HG02852 (cell line): Measurements from ENCODE around the gene NET1.
"Not testable (repeated sequence)": the region's sequence is repeated elsewhere in the genome, so short reads cannot be mapped to it uniquely, and the experiment has no call there.

Experiments
- ATAC-seq: cut with Tn5 transposase; IDR thresholded peaks from one replicate; pipeline ENCODE4 v1.9.1; 2021; ENCODE audit warnings: mild to moderate bottlenecking, moderate library complexity; ENCODE audit not compliant: unreplicated experiment

Gene NET1

GRCh38 chr10:5396556-5397300 lies 15.6 kb upstream of the NET1 start:
- ATAC-seq = no peak

- no peak for ATAC-seq
Observed at GRCh38 chr10:5399332-5399731, 13.0 kb upstream of the NET1 start.

- ATAC-seq = no peak
Observed at GRCh38 chr10:5400468-5401240, 11.7 kb upstream of the NET1 start.

GRCh38 chr10:5402798-5403197 lies 9.6 kb upstream of the NET1 start:
- ATAC-seq = no peak

GRCh38 chr10:5404208-5405041 lies 7.9 kb upstream of the NET1 start, which contains the start of gene TUBAL3:
Gene TUBAL3 (minus strand): TSS chr10:5404828. CDS start chr10:5404792, 36 bp downstream.
- no peak for ATAC-seq

- ATAC-seq = no peak
Observed at GRCh38 chr10:5406918-5407317, 5.4 kb upstream of the NET1 start.

- ATAC-seq = not testable (repeated sequence)
Observed at GRCh38 chr10:5410787-5411186, 1.6 kb upstream of the NET1 start.

GRCh38 chr10:5411941-5412276 lies 448 bp upstream of the NET1 start:
- no peak for ATAC-seq

- no peak for ATAC-seq
Observed at GRCh38 chr10:5413012-5413938, 918 bp downstream of the NET1 start.

GRCh38 chr10:5416981-5417380 lies 4.6 kb downstream of the NET1 start:
- no peak for ATAC-seq

GRCh38 chr10:5418584-5418983 lies 6.2 kb downstream of the NET1 start:
- ATAC-seq = no peak

- no peak for ATAC-seq
Observed at GRCh38 chr10:5419466-5420094, 7.2 kb downstream of the NET1 start.

- ATAC-seq = no peak
Observed at GRCh38 chr10:5423771-5424170, 11.4 kb downstream of the NET1 start.

- ATAC-seq = no peak
Observed at GRCh38 chr10:5424751-5425150, 12.4 kb downstream of the NET1 start.

- no peak for ATAC-seq
Observed at GRCh38 chr10:5428133-5428532, 15.8 kb downstream of the NET1 start.

- ATAC-seq = no peak
Observed at GRCh38 chr10:5433182-5433581, 20.8 kb downstream of the NET1 start.

- peak; percentile 64 for ATAC-seq
Observed at GRCh38 chr10:5434017-5434753, 21.8 kb downstream of the NET1 start.

- no peak for ATAC-seq
Observed at GRCh38 chr10:5435328-5435727, 23.0 kb downstream of the NET1 start.

GRCh38 chr10:5440206-5440605 lies 27.8 kb downstream of the NET1 start:
- ATAC-seq = no peak
